Body of pancreas (tissue), 4 donors: ENCODE data around the gene PLLP. TPM values are rescaled to one million over a fixed set of nuclear protein-coding genes. Genes with fewer than 3 reads are reported as not detected.
A peak's percentile ranks its signal among the peaks of the same experiment; 100 is the strongest.

Source experiments
- ATAC-seq: fragments of 150-250 bp; one replicate; pipeline ENCODE4 v1.9.1; 2016
- DNase-seq, 4 donors: peaks; one replicate each; pipeline ENCODE4 v3.0.0-alpha.2; 2019
- H3K27ac ChIP-seq, 4 donors: fragments of 200-600 bp; sonication (generic); 1 replicate in 3 of 4; 2 replicates in 1 of 4; pipeline versions ENCODE4 v1.5.1 to v1.6.1; 2016 to 2019; ENCODE audit warnings: mild to moderate bottlenecking in 1 of 4, mixed read lengths in 1 of 4, moderate library complexity in 1 of 4
- H3K27me3 ChIP-seq, 2 donors: fragments of 200-600 bp; sonication (generic); one replicate each; pipeline ENCODE4 v1.6.0; 2016; ENCODE audit warnings: mild to moderate bottlenecking in 1 of 2
- H3K36me3 ChIP-seq, 2 donors: fragments of 200-600 bp; sonication (generic); replicated peaks in 1 of 2; 2 replicates each; pipeline ENCODE4 v1.5.1; 2016; ENCODE audit warnings: low read depth in 2 of 2; ENCODE audit not compliant: insufficient read depth in 1 of 2
- H3K4me1 ChIP-seq: fragments of 200-600 bp; sonication (generic); one replicate; pipeline ENCODE4 v1.6.0; 2016
- H3K4me3 ChIP-seq, 2 donors: fragments of 200-600 bp; sonication (generic); 1 replicate in 1 of 2; 2 replicates in 1 of 2; pipeline ENCODE4 v1.5.1; 2016 to 2019
- H3K9me3 ChIP-seq, 3 donors: fragments of 200-600 bp; sonication (generic); 1 replicate in 2 of 3; 2 replicates in 1 of 3; pipeline ENCODE4 v1.5.1; 2016
- CTCF ChIP-seq, 7 experiments: fragments of 450-650 bp in 4 of 7; fragments of 200-600 bp in 3 of 7; sonication (generic) in 3 of 7; IDR thresholded peaks; one replicate each; pipeline ENCODE4 v1.5.1; 2016 to 2019; ENCODE audit warnings: antibody characterized with exemption in 7 of 7
- POLR2A ChIP-seq, 3 donors: fragments of 450-650 bp; IDR thresholded peaks; one replicate each; pipeline ENCODE4 v1.6.1; 2016; ENCODE audit warnings: antibody characterized with exemption in 3 of 3, mild to moderate bottlenecking in 2 of 3
- WGBS, 2 donors: methylation state at CpG; one replicate each; pipeline ENCODE4 v1.1.5; 2017; 5-methylcytosine and 5-hydroxymethylcytosine counted together
- intact Hi-C: fragments of 100-400 bp; cut with DNase I; formaldehyde crosslinking; loops from one replicate; pipeline ENCODE4 v1.15.1; 2023
- total RNA-seq, 2 donors: library from RNA; depleted of rRNA; stranded (reverse); fragments of >200 nt; gene quantifications; one replicate each; pipeline ENCODE4 v1.1.0, GENCODE V29; 2016

Gene PLLP
- total RNA-seq, 2 donors from 2014 or later: 32.9 to 43.2 TPM

GRCh38 chr16:57316390-57317017 lies 32.0 kb upstream of the PLLP start:
- WGBS, 2 donors: 82 to 85% methylated on average over 3 of the region's 3 CpGs
- intact Hi-C loops: no loop called here
- H3K9me3 ChIP-seq: no peaks in the 10 kb centered on the region
- no peaks in the 10 kb centered on the region for H3K27me3 ChIP-seq
- H3K4me1 ChIP-seq: peaks cover 17% of the 10 kb centered on the region
- no peak overlapping the region for H3K4me3 ChIP-seq
- DNase-seq (peak in 1 of 4 donors; percentile 35), ATAC-seq (peak; percentile 43)
- TF ChIP-seq POLR2A (IDR thresholded peaks at IDR 0.05) (no peak), CTCF (IDR thresholded peaks at IDR 0.05) (no peak)
- no peaks in the 10 kb centered on the region for H3K36me3 ChIP-seq
- peak overlapping the region in 2 of 4 donors; percentile 24 for H3K27ac ChIP-seq

GRCh38 chr16:57315416-57315815 lies 30.9 kb upstream of the PLLP start:
- no peak for DNase-seq
- TF ChIP-seq POLR2A (IDR thresholded peaks at IDR 0.05) (no peak), CTCF (IDR thresholded peaks at IDR 0.05) (no peak)
- no peaks in the 10 kb centered on the region for H3K27me3 ChIP-seq
- no peak for ATAC-seq
- intact Hi-C loops: no loop called here
- no peak overlapping the region for H3K4me3 ChIP-seq
- no peaks in the 10 kb centered on the region for H3K9me3 ChIP-seq
- H3K36me3 ChIP-seq: no peaks in the 10 kb centered on the region
- H3K4me1 ChIP-seq: peaks cover 17% of the 10 kb centered on the region
- no peak overlapping the region for H3K27ac ChIP-seq
- WGBS, 2 donors: 63 to 65% methylated on average over 7 of the region's 7 CpGs

- TF ChIP-seq CTCF (IDR thresholded peaks at IDR 0.05) (no peak), POLR2A (IDR thresholded peaks at IDR 0.05) (no peak)
- peak; percentile 54 for ATAC-seq
- no peak overlapping the region for H3K4me3 ChIP-seq
- H3K27me3 ChIP-seq: no peaks in the 10 kb centered on the region
- no peak for DNase-seq
- peak overlapping the region in 3 of 4 donors; percentile 47 to 77 (median 74) for H3K27ac ChIP-seq
- no peaks in the 10 kb centered on the region for H3K9me3 ChIP-seq
- H3K4me1 ChIP-seq: peaks cover 17% of the 10 kb centered on the region
- intact Hi-C loops: no loop called here
- no peaks in the 10 kb centered on the region for H3K36me3 ChIP-seq
- 70 to 78% methylated on average over 1 of the region's 1 CpG for WGBS, 2 donors
These were observed 29.8 kb upstream of the PLLP start for GRCh38 chr16:57314161-57314785.

- peaks cover 17% of the 10 kb centered on the region for H3K4me1 ChIP-seq
- H3K27me3 ChIP-seq: no peaks in the 10 kb centered on the region
- H3K4me3 ChIP-seq: no peak overlapping the region
- no peaks in the 10 kb centered on the region for H3K9me3 ChIP-seq
- H3K36me3 ChIP-seq: no peaks in the 10 kb centered on the region
- ATAC-seq (no peak), DNase-seq (no peak)
- intact Hi-C loops: no loop called here
- TF ChIP-seq CTCF (IDR thresholded peaks at IDR 0.05) (peak in 1 of 7 experiments; percentile 6), POLR2A (IDR thresholded peaks at IDR 0.05) (no peak)
- peak overlapping the region in 2 of 4 donors; percentile 74 to 77 for H3K27ac ChIP-seq
- 55 to 67% methylated on average over 2 of the region's 2 CpGs for WGBS, 2 donors
These were observed 29.0 kb upstream of the PLLP start for GRCh38 chr16:57313509-57313908.

GRCh38 chr16:57310801-57311200 lies 26.3 kb upstream of the PLLP start:
- intact Hi-C loops: no loop called here
- Histone ChIP-seq H3K4me3 (no peak overlapping the region), H3K9me3 (no peaks in the 10 kb centered on the region), H3K27me3 (no peaks in the 10 kb centered on the region), H3K4me1 (peaks cover 10% of the 10 kb centered on the region), H3K27ac (no peak overlapping the region), H3K36me3 (no peaks in the 10 kb centered on the region)
- no peak for DNase-seq
- ATAC-seq: no peak
- 36 to 49% methylated on average over 4 of the region's 4 CpGs for WGBS, 2 donors
- no peak for TF ChIP-seq CTCF (IDR thresholded peaks at IDR 0.05)
- TF ChIP-seq POLR2A (IDR thresholded peaks at IDR 0.05): no peak
